Kasumi-1 (cell line): Measurements from ENCODE around the gene ZC3H12C.
"Not testable (repeated sequence)": the region's sequence is repeated elsewhere in the genome, so short reads cannot be mapped to it uniquely, and the experiment has no call there.

Experiments used
- DNase-seq, 2 experiments: peaks; one replicate each; lab custom pipeline; 2025; lab: John Stamatoyannopoulos, UW

ZC3H12C gene

GRCh38 chr11:110092515-110093406 lies at the start of gene ZC3H12C:
Gene ZC3H12C (plus strand): TSS chr11:110093392. CDS start chr11:110093412, 20 bp downstream.
- peak; percentile 53 to 55 for DNase-seq

GRCh38 chr11:110044226-110044968 lies 48.8 kb upstream of the ZC3H12C start:
- no peak for DNase-seq

- no peak for DNase-seq
Measured at GRCh38 chr11:110046775-110047380, 46.3 kb upstream of the ZC3H12C start.

DNA sequence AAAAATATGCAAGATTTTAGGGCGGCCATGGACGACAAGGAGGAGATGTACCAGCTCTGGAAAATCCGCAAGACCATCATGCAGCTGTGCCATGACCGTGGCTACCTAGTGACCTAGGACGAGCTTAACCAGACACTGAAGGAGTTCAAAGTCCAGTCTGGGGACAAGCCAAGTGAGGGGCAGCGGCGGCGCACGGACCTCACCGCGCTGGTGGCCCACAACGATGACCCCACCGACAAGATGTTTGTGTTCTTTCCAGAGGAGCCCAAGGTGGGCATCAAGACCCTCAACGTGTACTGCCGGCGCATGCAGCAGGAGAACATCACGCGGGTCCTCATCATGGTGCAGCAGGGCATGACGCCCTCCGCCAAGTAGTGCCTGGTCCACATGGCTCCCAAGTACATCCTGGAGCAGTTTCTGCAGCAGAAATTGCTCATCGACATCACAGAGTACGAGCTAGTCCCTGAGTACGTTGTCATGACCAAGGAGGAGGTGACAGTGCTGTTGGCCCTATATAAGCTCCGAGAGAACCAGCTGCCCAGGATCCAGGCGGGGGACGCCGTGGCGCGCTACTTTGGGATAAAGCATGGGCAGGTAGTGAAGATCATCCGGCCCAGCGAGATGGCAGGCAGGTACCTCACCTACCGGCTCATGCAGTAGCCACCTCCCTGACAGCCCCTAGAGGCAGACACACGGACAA lies 43.5 kb upstream of the ZC3H12C start:
- no peak for DNase-seq

DNA sequence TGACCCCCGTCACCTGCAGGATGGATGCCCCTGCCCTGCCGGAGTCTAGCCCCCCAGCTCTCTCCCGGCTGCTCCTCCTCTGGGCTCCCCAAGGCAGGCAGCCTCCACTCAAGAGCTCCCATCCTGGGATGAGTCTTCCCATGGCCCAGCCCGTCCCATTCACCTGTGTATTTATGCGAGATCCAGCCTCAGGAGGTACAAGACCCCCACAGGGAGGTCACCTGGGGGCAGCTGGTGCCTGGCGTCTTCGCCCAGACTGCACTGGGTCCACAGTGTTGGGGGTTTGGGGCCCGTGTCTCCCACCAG lies 43.0 kb upstream of the ZC3H12C start:
- no peak for DNase-seq

- DNase-seq, result no peak
Measured at GRCh38 chr11:110053848-110054414, 39.3 kb upstream of the ZC3H12C start.

DNA sequence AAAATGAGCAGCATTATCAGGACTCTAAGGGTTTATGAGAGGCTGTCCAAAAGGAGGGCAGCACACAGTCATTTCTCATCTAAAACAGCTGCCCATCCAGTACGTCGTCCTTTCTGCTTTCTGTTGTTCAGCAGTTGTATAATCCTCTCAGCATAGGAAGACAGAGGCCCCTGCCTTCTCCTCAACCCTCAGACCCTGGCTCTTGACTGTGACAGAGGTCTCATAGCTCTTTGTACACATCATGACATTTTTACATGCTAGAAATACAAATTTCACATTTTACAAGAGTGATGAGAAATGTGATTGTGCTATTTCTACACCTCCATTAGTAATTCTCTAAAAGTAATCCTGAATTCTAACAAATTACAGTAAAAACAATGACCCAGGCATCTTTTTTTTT lies 36.2 kb upstream of the ZC3H12C start:
- no peak for DNase-seq

GRCh38 chr11:110059706-110060463 lies 33.3 kb upstream of the ZC3H12C start:
- no peak for DNase-seq

GRCh38 chr11:110061296-110061695 lies 31.9 kb upstream of the ZC3H12C start:
- no peak for DNase-seq

- DNase-seq, result no peak
Measured at GRCh38 chr11:110062247-110062646, 30.9 kb upstream of the ZC3H12C start.

- no peak for DNase-seq
Measured at GRCh38 chr11:110065189-110065588, 28.0 kb upstream of the ZC3H12C start.

DNA sequence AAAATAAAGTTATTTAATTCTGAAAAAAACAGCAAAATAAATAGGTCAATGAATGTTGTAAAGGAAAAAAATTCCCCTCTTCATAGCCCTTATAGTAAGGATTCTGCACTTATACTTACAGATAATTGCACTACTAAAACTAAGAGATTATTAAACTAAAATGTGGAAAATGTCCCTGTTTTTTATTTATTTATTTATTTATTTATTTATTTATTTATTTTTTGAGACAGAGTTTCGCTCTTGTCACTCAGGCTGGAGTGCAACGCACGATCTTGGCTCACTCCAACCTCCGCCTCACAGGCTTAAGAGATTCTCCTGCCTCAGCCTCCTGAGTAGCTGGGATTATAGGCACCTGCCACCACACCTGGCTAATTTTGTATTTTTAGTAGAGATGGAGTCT lies 25.2 kb upstream of the ZC3H12C start:
- DNase-seq, result not testable (repeated sequence)

GRCh38 chr11:110069158-110069737 lies 23.9 kb upstream of the ZC3H12C start:
- peak; percentile 84 for DNase-seq

GRCh38 chr11:110070176-110070575 lies 23.0 kb upstream of the ZC3H12C start:
- no peak for DNase-seq

GRCh38 chr11:110071197-110071596 lies 22.0 kb upstream of the ZC3H12C start:
- no peak for DNase-seq

- peak; percentile 28 to 29 for DNase-seq
Measured at GRCh38 chr11:110072930-110073329, 20.3 kb upstream of the ZC3H12C start.

GRCh38 chr11:110074499-110074898 lies 18.7 kb upstream of the ZC3H12C start:
- DNase-seq, result no peak

DNA sequence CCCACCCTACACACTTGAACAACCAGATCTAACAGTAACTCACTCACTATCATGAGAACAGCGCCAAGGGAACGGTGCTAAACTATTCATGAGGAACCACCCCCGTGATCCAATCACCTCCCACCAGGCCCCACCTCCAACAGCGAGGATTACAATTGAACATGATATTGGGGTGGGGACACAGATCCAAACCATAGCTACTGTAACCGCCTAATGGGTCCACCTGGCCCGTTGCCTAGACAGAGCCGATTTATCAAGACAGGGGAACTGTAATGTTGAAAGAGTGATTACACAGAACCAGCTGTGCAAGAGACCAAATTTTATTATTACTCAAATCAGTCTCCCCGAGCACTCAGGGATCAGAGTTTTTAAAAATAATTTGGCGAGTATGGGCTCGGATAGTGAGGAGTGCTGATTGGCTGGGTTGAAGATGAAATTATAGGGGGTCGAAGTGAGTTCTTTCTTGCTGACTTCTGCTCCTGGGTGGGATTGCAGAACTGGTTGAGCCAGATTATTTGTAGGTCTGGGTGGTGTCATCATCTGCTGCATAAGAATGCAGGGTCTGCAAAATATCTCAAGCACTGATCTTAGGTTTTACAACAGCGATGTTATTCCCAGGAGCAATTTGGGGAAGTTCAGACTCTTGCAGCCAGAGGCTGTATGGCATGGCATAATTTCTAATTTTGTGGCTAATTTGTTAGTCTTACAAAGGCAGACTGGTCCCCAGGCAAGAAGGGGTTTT lies 17.9 kb upstream of the ZC3H12C start:
- DNase-seq, result no peak

DNA sequence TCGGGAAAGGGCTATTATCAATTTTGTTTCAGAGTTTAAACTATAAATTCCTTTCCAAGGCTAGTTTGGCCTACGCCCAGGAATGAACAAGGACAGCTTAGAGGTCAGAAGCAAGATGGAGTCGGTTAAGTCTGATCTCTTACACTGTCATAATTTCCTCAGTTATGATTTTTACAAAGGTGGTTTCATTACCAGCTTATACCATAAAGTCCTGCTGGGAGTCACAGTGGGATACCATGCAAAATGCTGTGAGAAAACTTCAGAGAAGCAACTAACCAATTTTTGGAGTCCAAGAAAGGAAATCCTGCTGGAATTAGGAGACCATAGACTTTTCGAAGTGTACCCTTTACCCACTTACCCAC lies 17.4 kb upstream of the ZC3H12C start:
- DNase-seq, result no peak

GRCh38 chr11:110076371-110076965 lies 16.7 kb upstream of the ZC3H12C start:
- DNase-seq, result no peak
